Ishikawa (cell line): ENCODE data around the gene PURB.

Source experiments
- CREB1 ChIP-seq: IDR thresholded peaks from 2 replicates; pipeline ENCODE4 v1.6.1; 2012; ENCODE audit warnings: low read depth
- EP300 ChIP-seq: IDR thresholded peaks from 2 replicates; pipeline ENCODE4 v1.6.1; 2012; ENCODE audit warnings: borderline replicate concordance
- MAX ChIP-seq: IDR thresholded peaks from 2 replicates; pipeline ENCODE4 v1.6.1; 2012
- RAD21 ChIP-seq: IDR thresholded peaks from 2 replicates; pipeline ENCODE4 v1.6.1; 2012; ENCODE audit warnings: low read depth
- REST ChIP-seq: IDR thresholded peaks from 2 replicates; pipeline ENCODE4 v1.6.1; 2012; ENCODE audit warnings: low read depth, mild to moderate bottlenecking
- TAF1 ChIP-seq: IDR thresholded peaks from 2 replicates; pipeline ENCODE4 v1.6.1; 2012; ENCODE audit warnings: low read depth, mild to moderate bottlenecking
- TCF12 ChIP-seq: IDR thresholded peaks from 2 replicates; pipeline ENCODE4 v1.6.1; 2012; ENCODE audit warnings: low read depth

GRCh38 chr7:44838751-44839150, 46.6 kb downstream of the PURB start:
- TF ChIP-seq CREB1, result no peak
- TF ChIP-seq EP300, result no peak
- no peak for TF ChIP-seq TAF1
- TF ChIP-seq TCF12, result no peak
- no peak for TF ChIP-seq REST
- TF ChIP-seq RAD21, result no peak
- no peak for TF ChIP-seq MAX
